PC-9 (cell line): ENCODE results near the gene CYGB. TPM values are rescaled to one million over a fixed set of nuclear protein-coding genes. Genes with fewer than 3 reads are reported as not detected.

Source experiments
- BruUV-seq: library from RNA; stranded (reverse); fragments of 400-500 nt; replicated peaks from 2 replicates; lab custom pipeline; 2021; lab: Mats Ljungman, UMichigan
- CTCF ChIA-PET: fragments of 300-600 bp; sonication (Branson Sonifier 250); formaldehyde crosslinking; loops from one replicate; lab custom pipeline; 2022; ENCODE audit warnings: antibody characterized with exemption; lab: Charles Lee
- POLR2A ChIA-PET: fragments of 300-600 bp; sonication (Branson Sonifier 250); formaldehyde crosslinking; loops from one replicate; lab custom pipeline; 2022; ENCODE audit warnings: antibody characterized with exemption; ENCODE audit not compliant: unreplicated experiment; lab: Charles Lee
- DNase-seq, 2 experiments: peaks; one replicate each; pipeline versions ENCODE4 v3.0.0 to v3.0.0-alpha.2; 2015 to 2022; ENCODE audit warnings: mixed read lengths in 1 of 2
- H2AFZ ChIP-seq: fragments of 200-600 bp; sonication (generic); 2 replicates; pipeline ENCODE4 v1.8.1; 2017; ENCODE audit warnings: antibody characterized with exemption
- H3F3A ChIP-seq: fragments of 200-600 bp; sonication (generic); 2 replicates; pipeline ENCODE4 v1.8.1; 2017; ENCODE audit warnings: antibody characterized with exemption, mild to moderate bottlenecking, low read depth; ENCODE audit not compliant: insufficient read depth
- H3K27ac ChIP-seq: fragments of 200-600 bp; sonication (generic); 2 replicates; pipeline ENCODE4 v1.6.1; 2016; ENCODE audit warnings: mixed run types
- H3K27me3 ChIP-seq: fragments of 200-600 bp; sonication (generic); 2 replicates; pipeline ENCODE4 v1.6.1; 2016; ENCODE audit warnings: low read depth, mixed run types; ENCODE audit not compliant: insufficient read depth
- H3K36me3 ChIP-seq: fragments of 200-600 bp; sonication (generic); 2 replicates; pipeline ENCODE4 v1.6.1; 2016; ENCODE audit warnings: low read depth, mixed run types
- H3K4me1 ChIP-seq: fragments of 200-600 bp; sonication (generic); replicated peaks from 2 replicates; pipeline ENCODE4 v1.6.1; 2016; ENCODE audit warnings: mixed run types; ENCODE audit not compliant: insufficient read depth
- H3K4me2 ChIP-seq: fragments of 200-600 bp; sonication (generic); 2 replicates; pipeline ENCODE4 v1.6.1; 2017; ENCODE audit warnings: mixed run types
- H3K4me3 ChIP-seq: fragments of 200-600 bp; sonication (generic); 2 replicates; pipeline ENCODE4 v1.6.1; 2016; ENCODE audit warnings: mixed run types
- H3K79me2 ChIP-seq: fragments of 200-600 bp; sonication (generic); 2 replicates; pipeline ENCODE4 v1.6.1; 2017; ENCODE audit warnings: low read depth, mixed run types
- H3K9me2 ChIP-seq: fragments of 200-600 bp; sonication (generic); 2 replicates; pipeline ENCODE4 v1.8.1; 2017; ENCODE audit warnings: mild to moderate bottlenecking; ENCODE audit not compliant: insufficient read depth
- H3K9me3 ChIP-seq: fragments of 200-600 bp; sonication (generic); 2 replicates; pipeline ENCODE4 v1.8.1; 2016; ENCODE audit warnings: low read depth; ENCODE audit not compliant: insufficient read depth
- H4K20me1 ChIP-seq: fragments of 200-600 bp; sonication (generic); 2 replicates; pipeline ENCODE4 v1.8.1; 2017; ENCODE audit not compliant: insufficient read depth
- EZH2 ChIP-seq: fragments of 200-600 bp; sonication (generic); IDR thresholded peaks from 2 replicates; pipeline ENCODE4 v1.8.0; 2017; ENCODE audit warnings: antibody characterized with exemption, low read depth
- intact Hi-C: fragments of 100-400 bp; cut with micrococcal nuclease; formaldehyde crosslinking; loops from one replicate; pipeline ENCODE4 v1.10.0; 2022; ENCODE audit not compliant: unreplicated experiment
- total RNA-seq: library from RNA; stranded (reverse); gene quantifications from 2 replicates; pipeline ENCODE4 v1.2.3, GENCODE V29; 2021
- TF ChIP-seq, protein P1 (sequence below): fragments of 200-600 bp; sonication (generic); conservative IDR thresholded peaks from 2 replicates; pipeline ENCODE4 v1.6.1; 2017; ENCODE audit warnings: mixed run types, antibody characterized with exemption, mild to moderate bottlenecking, moderate library complexity

CYGB gene
- total RNA-seq, 1 experiment from 2014 or later = 1.1 TPM

DNA sequence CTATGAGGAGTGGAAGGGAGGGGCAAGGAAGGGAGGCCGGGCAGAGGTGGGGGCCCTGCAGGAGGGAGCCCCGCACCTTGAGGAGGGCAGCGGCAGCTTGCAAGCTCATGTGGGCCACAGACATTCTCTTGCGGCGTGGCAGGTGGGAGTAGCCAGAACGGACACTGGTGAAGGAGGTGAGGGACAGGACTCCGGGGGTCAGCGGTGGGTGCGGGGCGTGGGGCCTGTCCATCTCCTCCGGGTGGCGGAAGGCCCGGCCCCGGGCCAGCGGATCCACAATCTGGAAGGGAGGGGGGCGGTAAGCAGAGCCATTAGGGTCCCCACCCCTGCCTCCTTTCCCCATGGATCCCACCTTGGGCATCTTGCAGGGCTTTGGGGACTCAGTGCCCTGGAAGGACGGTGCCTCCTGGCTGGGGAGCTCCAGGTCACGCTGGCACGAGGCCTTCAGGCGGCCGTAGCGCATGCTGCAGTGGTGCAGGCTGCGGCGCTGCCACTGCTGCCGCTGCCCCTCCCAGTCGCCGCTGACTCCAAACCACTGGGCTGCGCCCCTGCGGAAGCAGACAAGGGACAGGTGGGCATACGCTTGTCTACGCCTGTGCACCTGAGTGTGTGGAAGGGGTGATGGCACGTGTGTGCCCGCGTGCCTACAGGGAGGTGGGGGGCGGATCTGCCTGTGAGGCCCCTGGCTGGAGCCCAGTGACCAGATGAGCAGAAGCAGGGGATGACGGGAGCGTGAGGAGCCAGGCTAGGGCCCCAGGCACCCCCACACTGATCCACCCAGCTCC lies 58.6 kb downstream of the CYGB start:
- Histone ChIP-seq H3K4me3 (no peak overlapping the region), H3F3A (no peaks in the 10 kb centered on the region), H3K4me2 (no peak overlapping the region), H3K9me3 (no peaks in the 10 kb centered on the region), H3K4me1 (no peaks in the 10 kb centered on the region), H3K9me2 (no peaks in the 10 kb centered on the region), H2AFZ (no peak overlapping the region), H3K27ac (no peak overlapping the region), H3K79me2 (no peaks in the 10 kb centered on the region), H3K27me3 (no peaks in the 10 kb centered on the region), H3K36me3 (no peaks in the 10 kb centered on the region), H4K20me1 (no peaks in the 10 kb centered on the region)
- no peak for DNase-seq
- BruUV-seq = no TSS peak
- TF ChIP-seq, protein P1, sequence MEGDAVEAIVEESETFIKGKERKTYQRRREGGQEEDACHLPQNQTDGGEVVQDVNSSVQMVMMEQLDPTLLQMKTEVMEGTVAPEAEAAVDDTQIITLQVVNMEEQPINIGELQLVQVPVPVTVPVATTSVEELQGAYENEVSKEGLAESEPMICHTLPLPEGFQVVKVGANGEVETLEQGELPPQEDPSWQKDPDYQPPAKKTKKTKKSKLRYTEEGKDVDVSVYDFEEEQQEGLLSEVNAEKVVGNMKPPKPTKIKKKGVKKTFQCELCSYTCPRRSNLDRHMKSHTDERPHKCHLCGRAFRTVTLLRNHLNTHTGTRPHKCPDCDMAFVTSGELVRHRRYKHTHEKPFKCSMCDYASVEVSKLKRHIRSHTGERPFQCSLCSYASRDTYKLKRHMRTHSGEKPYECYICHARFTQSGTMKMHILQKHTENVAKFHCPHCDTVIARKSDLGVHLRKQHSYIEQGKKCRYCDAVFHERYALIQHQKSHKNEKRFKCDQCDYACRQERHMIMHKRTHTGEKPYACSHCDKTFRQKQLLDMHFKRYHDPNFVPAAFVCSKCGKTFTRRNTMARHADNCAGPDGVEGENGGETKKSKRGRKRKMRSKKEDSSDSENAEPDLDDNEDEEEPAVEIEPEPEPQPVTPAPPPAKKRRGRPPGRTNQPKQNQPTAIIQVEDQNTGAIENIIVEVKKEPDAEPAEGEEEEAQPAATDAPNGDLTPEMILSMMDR = no peak
- TF ChIP-seq EZH2 = no peak
- ChIA-PET CTCF (no interaction called here), POLR2A (no interaction called here)
- intact Hi-C loops = no loop called here

DNA sequence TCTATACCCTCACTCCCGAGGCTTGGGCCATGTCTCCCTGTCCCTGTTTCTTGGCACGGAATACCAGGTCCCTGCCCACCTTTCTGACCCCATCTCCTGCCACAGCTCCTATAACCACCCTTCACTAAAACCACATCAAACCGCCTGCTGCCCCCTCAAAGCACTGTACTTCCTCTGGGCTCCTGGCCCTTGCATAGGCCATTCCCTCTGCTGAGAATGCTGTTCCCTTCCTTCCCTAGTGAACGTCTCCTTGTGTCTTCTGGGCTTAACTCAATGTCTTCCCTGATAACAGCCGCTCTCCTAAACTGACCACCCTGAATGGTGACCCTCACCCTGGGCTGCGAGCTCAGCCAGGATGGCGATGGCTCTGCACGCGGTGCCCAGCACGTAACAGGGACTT lies 59.4 kb downstream of the CYGB start:
- no peaks in the 10 kb centered on the region for H3K79me2 ChIP-seq
- H3K4me2 ChIP-seq = no peak overlapping the region
- no peaks in the 10 kb centered on the region for H4K20me1 ChIP-seq
- POLR2A ChIA-PET = no interaction called here
- H3F3A ChIP-seq = no peaks in the 10 kb centered on the region
- CTCF ChIA-PET = no interaction called here
- DNase-seq = no peak
- no peak overlapping the region for H3K27ac ChIP-seq
- BruUV-seq = no TSS peak
- H3K36me3 ChIP-seq = no peaks in the 10 kb centered on the region
- no peaks in the 10 kb centered on the region for H3K27me3 ChIP-seq
- H3K4me3 ChIP-seq = no peak overlapping the region
- no peaks in the 10 kb centered on the region for H3K4me1 ChIP-seq
- intact Hi-C loops = no loop called here
- no peak overlapping the region for H2AFZ ChIP-seq
- H3K9me2 ChIP-seq = no peaks in the 10 kb centered on the region
- TF ChIP-seq, protein P1 = no peak
- no peak for TF ChIP-seq EZH2
- no peaks in the 10 kb centered on the region for H3K9me3 ChIP-seq

DNA sequence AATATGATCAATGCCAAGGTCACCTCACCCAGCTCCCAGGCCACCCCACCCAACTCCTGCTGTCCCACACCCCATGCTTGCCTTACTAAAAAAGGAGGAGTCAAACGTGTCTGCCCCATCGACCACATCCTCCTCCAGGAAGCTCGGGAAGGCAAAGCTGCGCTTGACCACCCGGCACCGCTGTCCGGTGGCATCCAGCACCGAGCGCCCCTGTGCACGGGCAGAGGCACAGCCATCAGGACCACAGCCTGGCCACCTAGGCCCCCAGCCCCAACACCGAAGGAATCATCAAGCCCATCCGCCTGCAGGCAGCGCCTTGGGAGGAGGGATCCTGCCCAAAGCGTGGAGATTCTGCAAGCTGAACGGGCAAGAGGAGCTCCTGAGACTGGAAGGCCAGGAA lies 59.9 kb downstream of the CYGB start:
- intact Hi-C loops = no loop called here
- CTCF ChIA-PET = no interaction called here
- POLR2A ChIA-PET = no interaction called here

More for the DNA sequence above, 59.9 kb downstream of the CYGB start:
- H3K36me3 ChIP-seq = no peaks in the 10 kb centered on the region
- H3F3A ChIP-seq = no peaks in the 10 kb centered on the region
- no peaks in the 10 kb centered on the region for H4K20me1 ChIP-seq
- no peaks in the 10 kb centered on the region for H3K4me1 ChIP-seq
- no TSS peak for BruUV-seq
- TF ChIP-seq, protein P1 = no peak
- TF ChIP-seq EZH2 = no peak
- H2AFZ ChIP-seq = no peak overlapping the region
- H3K9me2 ChIP-seq = no peaks in the 10 kb centered on the region
- no peak overlapping the region for H3K4me3 ChIP-seq
- no peaks in the 10 kb centered on the region for H3K9me3 ChIP-seq
- no peaks in the 10 kb centered on the region for H3K27me3 ChIP-seq
- no peak overlapping the region for H3K4me2 ChIP-seq
- H3K79me2 ChIP-seq = no peaks in the 10 kb centered on the region
- H3K27ac ChIP-seq = no peak overlapping the region
- no peak for DNase-seq

Other genes starting within 250 kb of the CYGB start
- gene QRICH2, start 229.4 kb downstream of the CYGB start, total RNA-seq = 2.7 and 3.3 TPM in 2 replicates
- 63.3 and 73.0 TPM in 2 replicates for gene PRPSAP1, start 183.8 kb downstream of the CYGB start, total RNA-seq
- 5.5 and 9.3 TPM in 2 replicates for gene SPHK1, start 153.1 kb downstream of the CYGB start, total RNA-seq
- 27.4 and 28.0 TPM in 2 replicates for gene UBE2O, start 84.6 kb downstream of the CYGB start, total RNA-seq
- 0.65 TPM in 1 of 2 replicates, not detected in the other for gene AANAT, start 70.1 kb downstream of the CYGB start, total RNA-seq
- 39.6 and 51.6 TPM in 2 replicates for gene RHBDF2, start 36.3 kb downstream of the CYGB start, total RNA-seq
- 2.6 and 2.7 TPM in 2 replicates for gene PRCD, start 2.3 kb upstream of the CYGB start, total RNA-seq
- gene ST6GALNAC2, start 48.2 kb upstream of the CYGB start, total RNA-seq = 15.5 and 18.7 TPM in 2 replicates
- gene ST6GALNAC1, start 106.0 kb upstream of the CYGB start, total RNA-seq = 0.75 and 0.76 TPM in 2 replicates
- gene MXRA7, start 173.3 kb upstream of the CYGB start, total RNA-seq = 5.5 and 8.9 TPM in 2 replicates
- gene JMJD6, start 188.9 kb upstream of the CYGB start, total RNA-seq = 19.4 and 25.2 TPM in 2 replicates
- gene METTL23, start 189.1 kb upstream of the CYGB start, total RNA-seq = 31.7 and 40.5 TPM in 2 replicates
- 186 and 187 TPM in 2 replicates for gene SRSF2, start 199.6 kb upstream of the CYGB start, total RNA-seq
- gene MFSD11, start 200.4 kb upstream of the CYGB start, total RNA-seq = 43.8 and 47.3 TPM in 2 replicates